Superior temporal gyrus (tissue), 1 donor: Measurements from ENCODE around the gene DBX1.
"Not testable (repeated sequence)": the region's sequence is repeated elsewhere in the genome, so short reads cannot be mapped to it uniquely, and the experiment has no call there.

Experiments
- DNase-seq: peaks from one replicate; pipeline ENCODE4 v3.0.0-alpha.2; 2016; ENCODE audit errors: extremely low spot score

Gene DBX1, protein sequence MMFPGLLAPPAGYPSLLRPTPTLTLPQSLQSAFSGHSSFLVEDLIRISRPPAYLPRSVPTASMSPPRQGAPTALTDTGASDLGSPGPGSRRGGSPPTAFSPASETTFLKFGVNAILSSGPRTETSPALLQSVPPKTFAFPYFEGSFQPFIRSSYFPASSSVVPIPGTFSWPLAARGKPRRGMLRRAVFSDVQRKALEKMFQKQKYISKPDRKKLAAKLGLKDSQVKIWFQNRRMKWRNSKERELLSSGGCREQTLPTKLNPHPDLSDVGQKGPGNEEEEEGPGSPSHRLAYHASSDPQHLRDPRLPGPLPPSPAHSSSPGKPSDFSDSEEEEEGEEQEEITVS

DNA sequence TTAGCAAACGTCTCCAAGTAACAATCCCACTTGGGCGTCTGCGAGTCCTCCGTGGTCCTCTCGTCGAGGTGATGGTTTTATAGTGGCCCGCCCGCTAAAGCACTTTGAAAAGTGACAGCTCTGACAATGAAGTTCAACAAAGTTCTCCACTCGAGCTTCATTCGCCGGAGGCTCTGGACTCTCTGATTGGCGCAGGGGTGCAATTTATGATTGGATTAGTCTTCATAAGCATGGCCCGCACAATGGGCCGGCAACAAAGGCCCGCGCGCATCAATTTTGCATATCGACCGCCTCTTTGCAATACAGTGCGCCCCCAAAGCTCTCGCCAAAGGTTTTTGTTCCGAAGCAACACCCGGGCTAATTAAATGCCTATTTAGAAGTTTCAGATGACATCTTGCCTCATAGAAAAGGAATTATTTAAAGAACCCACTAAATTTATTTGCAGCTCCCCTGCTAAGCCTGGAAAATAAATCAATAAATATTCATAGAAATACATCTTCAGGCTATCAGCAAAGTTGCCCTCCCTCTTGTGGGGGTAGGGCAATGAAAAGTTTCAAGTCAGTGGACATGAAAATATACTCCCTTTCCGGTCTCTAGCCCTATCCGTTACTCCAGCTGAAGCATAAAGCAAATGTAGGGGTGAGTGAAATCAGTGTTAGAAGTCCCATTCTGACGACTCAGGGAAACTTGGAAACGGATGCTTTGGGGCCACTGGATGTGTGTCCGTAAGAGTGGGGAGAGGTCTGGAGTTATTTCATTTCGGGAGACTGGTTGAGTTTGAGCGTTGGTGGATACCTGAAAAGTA is at the start of gene DBX1:
DBX1 (minus strand) TSS at position 51 of the 805 bp plus-strand sequence. CDS start 151 bp downstream, outside the sequence.
- DNase-seq = no peak

DNA sequence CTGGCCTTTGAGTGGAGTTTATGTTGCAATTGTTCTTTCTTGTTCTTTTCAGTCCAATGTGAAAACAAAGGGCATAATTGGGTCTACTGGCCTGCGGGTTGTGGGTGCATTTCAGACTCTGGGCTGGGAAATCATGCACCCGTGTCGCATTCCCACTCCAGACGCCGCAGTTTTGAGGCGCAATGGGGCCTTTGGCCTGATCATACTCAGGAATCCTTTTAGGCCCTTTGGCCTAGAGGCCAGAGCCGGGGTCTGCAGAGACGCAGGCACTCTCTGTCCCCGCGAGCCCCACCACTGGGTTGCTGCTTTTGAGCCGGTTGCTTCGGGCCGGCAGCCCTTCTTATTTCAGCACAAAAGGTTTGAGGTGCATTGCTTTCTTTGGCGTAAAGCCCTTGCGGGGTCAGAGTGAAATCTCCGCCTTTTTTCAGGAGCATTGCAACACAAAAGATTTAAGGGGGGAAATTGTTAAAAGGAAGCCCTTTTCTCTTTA is 48.4 kb upstream of the DBX1 start:
- DNase-seq = no peak

GRCh38 chr11:20207781-20208621 is 47.7 kb upstream of the DBX1 start:
- no peak for DNase-seq

GRCh38 chr11:20205807-20206206 is 45.5 kb upstream of the DBX1 start:
- no peak for DNase-seq

- DNase-seq = no peak
These were observed 44.4 kb upstream of the DBX1 start for GRCh38 chr11:20204681-20205080.

GRCh38 chr11:20203831-20204230 is 43.6 kb upstream of the DBX1 start:
- DNase-seq = no peak

DNA sequence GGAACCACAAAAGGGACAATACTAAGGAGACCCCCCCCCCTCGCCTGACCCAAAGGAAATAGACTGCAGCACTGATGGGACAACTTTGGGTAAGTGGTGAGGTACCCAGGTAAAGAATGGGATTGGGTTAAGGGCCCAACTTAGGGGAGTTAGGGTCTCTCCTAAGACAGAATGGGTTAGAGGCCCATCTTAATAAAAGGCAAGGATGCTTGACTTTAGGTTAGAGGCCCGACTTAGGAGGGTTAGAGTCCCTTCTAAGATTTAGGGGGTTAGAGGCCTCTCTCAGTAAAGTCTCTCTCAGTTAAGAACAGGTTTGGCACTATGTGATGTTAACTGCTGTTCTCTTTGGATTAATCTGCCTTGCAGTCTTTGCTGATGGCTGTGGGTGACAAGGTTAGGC is 41.0 kb upstream of the DBX1 start:
- DNase-seq = no peak

DNA sequence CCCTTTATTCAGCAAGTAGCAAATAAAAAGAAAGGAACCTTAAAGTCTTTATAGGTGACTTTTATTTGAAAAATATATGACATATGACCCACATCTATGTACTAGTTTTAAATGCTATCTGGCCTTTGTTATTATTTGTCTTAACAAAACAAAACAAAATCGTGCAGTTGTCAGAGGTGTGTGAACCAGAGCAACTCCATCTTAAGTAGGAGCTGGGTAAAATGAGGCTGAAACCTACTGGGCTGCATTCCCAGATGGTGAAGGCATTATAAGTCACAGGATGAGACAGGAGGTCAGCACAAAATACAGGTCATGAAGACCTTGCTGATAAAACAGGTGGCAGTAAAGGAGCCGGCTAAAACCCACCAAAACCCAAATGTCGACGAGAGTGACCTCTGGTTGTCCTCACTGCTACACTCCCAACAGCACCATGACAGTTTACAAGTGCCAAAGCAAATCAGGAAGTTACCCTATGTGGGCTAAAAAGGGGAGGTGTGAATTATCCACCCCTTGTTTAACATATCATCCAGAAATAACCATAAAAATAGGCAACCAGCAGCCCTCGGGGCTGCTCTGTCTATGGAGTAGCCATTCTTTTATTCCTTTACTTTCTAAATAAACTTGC is 40.2 kb upstream of the DBX1 start:
- DNase-seq = not testable (repeated sequence)

DNA sequence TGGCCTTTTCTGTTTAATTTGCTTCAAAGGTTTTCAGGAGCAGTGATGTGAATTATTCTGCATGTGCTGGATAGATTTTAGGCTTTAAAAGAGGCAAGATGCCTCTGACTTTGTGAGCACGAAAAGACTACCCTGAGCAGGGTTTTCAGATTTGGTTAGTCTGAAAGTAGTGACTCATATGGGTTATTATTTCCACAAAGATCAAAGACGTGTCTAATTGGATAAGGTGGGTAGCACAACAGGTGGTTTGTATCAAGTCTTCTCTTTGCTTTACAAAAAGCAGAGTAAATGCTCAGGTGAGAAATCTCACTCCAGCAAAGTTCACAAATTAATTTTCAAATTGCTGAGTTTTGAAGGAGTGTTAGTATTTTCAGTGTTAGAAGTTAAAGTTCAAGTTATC is 37.6 kb upstream of the DBX1 start:
- no peak for DNase-seq

DNA sequence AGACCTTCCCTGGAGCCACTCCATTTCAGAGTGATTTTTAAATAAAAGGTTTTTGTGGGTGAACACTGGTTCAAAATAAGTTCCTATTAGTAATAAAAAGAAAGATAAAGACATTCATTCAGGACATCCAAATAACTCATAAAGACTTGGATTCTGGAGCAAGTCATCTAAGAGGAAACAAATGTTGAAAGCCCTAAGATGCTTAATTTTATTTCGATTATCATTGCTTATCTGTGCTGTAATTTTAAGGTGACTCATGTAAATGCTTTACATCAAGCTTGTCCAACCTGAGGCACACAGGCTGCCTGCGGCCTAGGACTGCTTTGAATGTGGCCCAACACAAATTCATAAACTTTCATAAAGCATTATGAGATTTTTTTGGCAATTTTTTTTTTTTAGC is 34.2 kb upstream of the DBX1 start:
- DNase-seq = no peak

GRCh38 chr11:20193307-20193706 is 33.0 kb upstream of the DBX1 start:
- no peak for DNase-seq

GRCh38 chr11:20192641-20193040 is 32.4 kb upstream of the DBX1 start:
- DNase-seq = no peak

DNA sequence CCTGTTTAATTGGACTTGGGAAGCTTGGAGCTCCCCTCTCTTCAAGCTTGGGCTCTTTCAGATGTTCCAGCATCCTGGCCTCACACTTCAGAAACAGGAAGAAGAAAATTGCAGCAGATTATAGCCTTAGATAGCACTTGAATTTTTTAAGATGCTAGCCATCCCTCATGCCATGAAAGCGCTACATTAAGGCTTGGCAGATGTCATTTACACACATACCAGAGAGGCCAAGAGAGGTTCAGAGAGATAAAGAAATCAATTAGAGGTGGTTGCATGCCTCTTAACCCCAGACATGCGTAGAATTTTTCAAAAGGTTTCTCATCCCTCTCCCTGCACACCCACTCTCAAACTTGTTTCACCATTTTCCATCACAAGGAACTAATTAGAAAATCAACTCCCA is 31.9 kb upstream of the DBX1 start:
- DNase-seq = no peak

GRCh38 chr11:20178976-20179375 is 18.7 kb upstream of the DBX1 start:
- DNase-seq = no peak

DNA sequence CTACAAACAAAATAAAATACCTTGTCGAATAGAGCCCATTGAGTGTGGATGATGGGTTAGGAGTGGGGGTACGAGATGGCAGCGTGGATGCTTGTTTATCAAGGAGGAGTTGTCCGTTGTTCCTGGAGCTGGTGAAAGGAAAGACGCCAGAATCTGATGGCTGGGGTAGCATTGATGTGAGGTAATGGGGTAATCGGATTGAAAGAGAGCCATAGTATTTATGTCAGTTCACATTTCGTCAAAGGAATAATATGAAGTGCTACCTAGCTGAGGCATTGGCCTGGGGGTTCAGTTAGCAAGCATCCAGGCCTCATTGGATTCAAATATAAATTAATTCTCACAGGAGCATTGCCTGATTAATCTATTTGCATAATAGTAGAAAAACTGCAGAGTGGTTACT is 16.9 kb upstream of the DBX1 start:
- DNase-seq = no peak

DNA sequence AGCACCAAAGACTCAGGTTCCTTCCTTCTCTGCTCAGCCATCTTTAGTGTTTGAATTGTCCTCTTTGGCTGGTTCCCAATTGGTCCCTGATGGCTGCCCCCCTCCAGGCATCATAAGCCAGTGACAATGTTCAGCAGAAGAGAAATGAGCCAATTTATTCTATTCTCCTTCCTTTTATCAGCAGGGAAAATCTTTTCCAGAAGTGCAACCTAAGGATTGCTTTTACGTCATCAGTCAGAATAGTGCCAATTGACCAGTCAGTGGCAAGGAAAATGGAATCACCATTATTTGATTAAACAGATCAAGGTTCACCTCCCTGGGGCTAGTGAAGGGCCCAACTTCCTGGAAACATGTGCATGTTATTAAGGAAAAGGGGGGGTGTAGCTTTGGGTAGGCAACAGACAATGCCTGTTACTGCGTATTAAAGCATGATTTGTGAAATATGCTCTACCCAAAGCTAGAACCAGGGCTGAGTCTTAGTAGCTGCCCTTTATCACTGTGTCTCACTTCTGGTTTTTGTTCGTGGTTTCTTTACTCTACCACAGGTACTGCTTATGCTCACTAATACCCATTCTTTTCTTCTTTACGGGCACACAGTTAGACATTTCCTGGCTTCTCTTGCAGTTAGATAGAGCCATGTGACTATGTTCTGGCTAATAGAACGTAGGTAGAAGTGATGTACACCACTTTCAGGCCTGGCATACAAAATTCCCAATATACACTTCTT is 12.6 kb upstream of the DBX1 start:
- DNase-seq = no peak

DNA sequence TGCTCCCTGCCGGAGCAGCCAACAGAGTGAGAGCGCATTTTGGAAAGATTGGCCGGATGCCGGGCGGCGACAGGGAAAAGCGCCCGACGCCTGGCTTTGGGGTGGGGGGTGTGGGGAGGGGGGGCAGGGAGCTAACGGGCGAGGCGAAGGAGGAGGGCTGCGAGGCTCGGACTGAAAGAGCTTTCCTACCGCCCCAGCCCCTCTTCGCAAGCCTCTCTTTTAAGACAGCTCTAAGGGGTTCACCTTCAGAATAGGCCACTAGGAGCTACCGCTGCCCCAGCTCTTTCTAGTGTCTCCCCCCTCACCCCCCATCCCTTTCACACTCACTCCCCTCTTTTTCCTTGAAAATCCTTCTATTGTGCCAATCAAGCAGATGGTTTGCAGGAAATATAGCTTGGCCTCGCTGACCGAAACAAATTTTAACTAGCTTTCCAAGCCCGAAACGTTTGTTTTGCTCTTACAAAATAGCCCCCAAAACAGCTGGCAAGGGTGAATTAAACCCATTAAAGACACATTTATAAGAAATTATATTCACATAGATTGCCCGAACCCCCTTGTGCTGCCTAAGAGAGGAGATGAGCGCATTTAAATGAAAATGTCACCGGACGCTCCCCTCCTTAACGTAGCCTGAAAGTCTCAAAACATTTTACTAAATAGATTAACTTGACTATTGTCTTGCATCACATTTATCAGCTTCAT is 3.7 kb upstream of the DBX1 start:
- no peak for DNase-seq

- DNase-seq = no peak
These were observed 2.8 kb upstream of the DBX1 start for GRCh38 chr11:20162824-20163782.
